Activated CD4-positive, alpha-beta T cell treated with anti-CD3 and anti-CD28 coated beads for 48 hours (primary cell): ENCODE data around the gene DISP3.
"Not testable (repeated sequence)": the region's sequence is repeated elsewhere in the genome, so short reads cannot be mapped to it uniquely, and the experiment has no call there.

Source experiments
- DNase-seq: peaks from one replicate; pipeline ENCODE4 v3.0.0-alpha.2; 2020

DISP3 gene

GRCh38 chr1:11580049-11580448 is 101.1 kb downstream of the DISP3 start:
- not testable (repeated sequence) for DNase-seq

- no peak for DNase-seq
Measured at GRCh38 chr1:11581445-11581991, 102.6 kb downstream of the DISP3 start.

DNA sequence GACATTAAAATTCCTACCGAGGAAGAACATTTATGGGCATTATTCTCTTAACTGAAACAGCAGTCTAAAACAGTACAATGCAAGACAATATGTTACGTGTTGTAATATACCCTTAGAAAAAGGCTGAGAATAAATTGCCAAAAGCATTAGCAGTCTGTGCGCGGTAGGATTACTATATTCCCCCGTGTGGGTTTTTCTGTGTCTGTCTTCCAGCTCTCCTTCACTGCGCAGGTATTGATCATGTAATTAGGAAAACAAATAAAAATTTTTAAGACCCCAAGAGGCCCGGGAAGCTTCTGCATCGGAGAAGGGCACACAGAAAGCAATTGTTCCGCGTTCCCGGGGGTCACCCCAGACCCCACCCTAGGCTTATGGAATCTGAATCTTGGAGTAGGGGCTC is 106.4 kb downstream of the DISP3 start:
- no peak for DNase-seq
